ENCODE results near the gene SERINC2. TPM values are rescaled to one million over a fixed set of nuclear protein-coding genes. Genes with fewer than 3 reads are reported as not detected.
A peak's percentile ranks its signal among the peaks of the same experiment; 100 is the strongest.

SERINC2 gene
- total RNA-seq, 1 donor from 2014 or later: 23.2 TPM

- no peaks in the 10 kb centered on the region for H3K27me3 ChIP-seq (ENCODE audit: control insufficient read depth, insufficient read depth, low read length)
- TF ChIP-seq, protein P1, sequence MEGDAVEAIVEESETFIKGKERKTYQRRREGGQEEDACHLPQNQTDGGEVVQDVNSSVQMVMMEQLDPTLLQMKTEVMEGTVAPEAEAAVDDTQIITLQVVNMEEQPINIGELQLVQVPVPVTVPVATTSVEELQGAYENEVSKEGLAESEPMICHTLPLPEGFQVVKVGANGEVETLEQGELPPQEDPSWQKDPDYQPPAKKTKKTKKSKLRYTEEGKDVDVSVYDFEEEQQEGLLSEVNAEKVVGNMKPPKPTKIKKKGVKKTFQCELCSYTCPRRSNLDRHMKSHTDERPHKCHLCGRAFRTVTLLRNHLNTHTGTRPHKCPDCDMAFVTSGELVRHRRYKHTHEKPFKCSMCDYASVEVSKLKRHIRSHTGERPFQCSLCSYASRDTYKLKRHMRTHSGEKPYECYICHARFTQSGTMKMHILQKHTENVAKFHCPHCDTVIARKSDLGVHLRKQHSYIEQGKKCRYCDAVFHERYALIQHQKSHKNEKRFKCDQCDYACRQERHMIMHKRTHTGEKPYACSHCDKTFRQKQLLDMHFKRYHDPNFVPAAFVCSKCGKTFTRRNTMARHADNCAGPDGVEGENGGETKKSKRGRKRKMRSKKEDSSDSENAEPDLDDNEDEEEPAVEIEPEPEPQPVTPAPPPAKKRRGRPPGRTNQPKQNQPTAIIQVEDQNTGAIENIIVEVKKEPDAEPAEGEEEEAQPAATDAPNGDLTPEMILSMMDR (IDR thresholded peaks at IDR 0.05; ENCODE audit: insufficient read depth, low read length, severe bottlenecking): no peak
- peaks cover 7% of the 10 kb centered on the region for H3K36me3 ChIP-seq (ENCODE audit: control insufficient read depth, insufficient read depth, low read length)
- no peak for DNase-seq (ENCODE audit: low read depth)
- H3K4me3 ChIP-seq (ENCODE audit: low read depth, low read length): no peak overlapping the region
- FAIRE-seq: no peak
Observed at GRCh38 chr1:31412205-31412604, 808 bp upstream of the SERINC2 start.

DNA sequence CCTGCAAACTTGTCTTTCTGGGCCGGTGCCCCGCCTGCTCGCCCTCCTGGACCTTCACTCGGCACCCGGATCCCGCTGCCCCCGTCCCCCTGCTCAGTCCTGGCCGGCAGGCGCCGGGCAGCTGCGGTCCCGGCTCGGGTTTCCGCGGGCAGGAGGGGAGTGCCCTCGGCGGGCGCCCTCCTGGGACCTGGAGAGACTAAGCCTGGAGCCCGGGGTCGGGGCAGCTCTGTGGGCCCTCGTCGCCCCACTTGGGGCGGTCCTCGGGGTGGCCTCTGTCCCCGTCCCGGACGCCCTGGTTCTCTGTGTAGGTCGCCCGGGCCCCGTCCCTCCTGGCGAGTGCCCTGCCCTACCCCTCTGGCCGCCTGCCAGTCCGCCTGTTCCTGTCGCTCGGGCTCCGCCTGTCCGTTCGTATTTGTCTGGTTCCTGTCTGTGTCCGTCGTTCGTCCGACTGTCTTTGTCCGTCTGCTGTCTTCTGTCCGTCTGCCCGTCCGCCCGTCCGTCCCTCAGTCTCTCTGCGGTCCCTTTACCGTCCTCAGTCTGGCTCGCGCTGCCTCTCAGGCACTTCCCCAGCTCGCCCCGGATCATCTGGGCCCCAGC, 490 bp downstream of the SERINC2 start:
- H3K27me3 ChIP-seq (ENCODE audit: control insufficient read depth, insufficient read depth, low read length): no peaks in the 10 kb centered on the region
- peak overlapping the region; percentile 78 for H3K4me3 ChIP-seq (ENCODE audit: low read depth, low read length)
- no peak for DNase-seq (ENCODE audit: low read depth)
- peaks cover 9% of the 10 kb centered on the region for H3K36me3 ChIP-seq (ENCODE audit: control insufficient read depth, insufficient read depth, low read length)
- FAIRE-seq: peak; percentile 32
- TF ChIP-seq, protein P1 (IDR thresholded peaks at IDR 0.05; ENCODE audit: insufficient read depth, low read length, severe bottlenecking): no peak

GRCh38 chr1:31414980-31415370, 2.0 kb downstream of the SERINC2 start:
- Histone ChIP-seq H3K36me3 (ENCODE audit: control insufficient read depth, insufficient read depth, low read length) (peaks cover 13% of the 10 kb centered on the region), H3K4me3 (ENCODE audit: low read depth, low read length) (peak overlapping the region; percentile 78), H3K27me3 (ENCODE audit: control insufficient read depth, insufficient read depth, low read length) (no peaks in the 10 kb centered on the region)
- TF ChIP-seq, protein P1 (IDR thresholded peaks at IDR 0.05; ENCODE audit: insufficient read depth, low read length, severe bottlenecking): no peak
- peak; percentile 97 for FAIRE-seq
- DNase-seq (ENCODE audit: low read depth): peak; percentile 62

DNA sequence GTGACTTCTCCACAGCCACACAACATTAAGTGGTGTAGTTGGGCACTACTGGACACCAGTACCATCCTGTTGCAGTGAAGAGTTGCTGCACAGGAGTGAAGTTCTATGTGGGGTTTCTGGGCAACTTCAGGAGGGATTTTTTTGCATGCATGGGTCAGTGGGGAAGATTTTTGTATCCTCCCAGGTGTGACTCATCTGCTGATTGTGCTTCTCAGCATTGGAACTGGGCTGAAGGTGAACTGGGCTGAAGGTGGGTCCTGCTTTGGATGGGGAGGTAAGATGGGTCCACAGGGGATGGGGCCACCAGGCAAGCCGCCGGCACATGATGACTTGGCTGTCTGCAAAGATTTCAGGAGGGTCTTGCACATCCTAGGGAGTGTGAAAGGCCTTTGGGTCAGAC, 2.6 kb downstream of the SERINC2 start:
- DNase-seq (ENCODE audit: low read depth) (peak; percentile 54), FAIRE-seq (peak; percentile 55)
- Histone ChIP-seq H3K36me3 (ENCODE audit: control insufficient read depth, insufficient read depth, low read length) (peaks cover 13% of the 10 kb centered on the region), H3K4me3 (ENCODE audit: low read depth, low read length) (no peak overlapping the region), H3K27me3 (ENCODE audit: control insufficient read depth, insufficient read depth, low read length) (no peaks in the 10 kb centered on the region)
- TF ChIP-seq, protein P1 (IDR thresholded peaks at IDR 0.05; ENCODE audit: insufficient read depth, low read length, severe bottlenecking): no peak

DNA sequence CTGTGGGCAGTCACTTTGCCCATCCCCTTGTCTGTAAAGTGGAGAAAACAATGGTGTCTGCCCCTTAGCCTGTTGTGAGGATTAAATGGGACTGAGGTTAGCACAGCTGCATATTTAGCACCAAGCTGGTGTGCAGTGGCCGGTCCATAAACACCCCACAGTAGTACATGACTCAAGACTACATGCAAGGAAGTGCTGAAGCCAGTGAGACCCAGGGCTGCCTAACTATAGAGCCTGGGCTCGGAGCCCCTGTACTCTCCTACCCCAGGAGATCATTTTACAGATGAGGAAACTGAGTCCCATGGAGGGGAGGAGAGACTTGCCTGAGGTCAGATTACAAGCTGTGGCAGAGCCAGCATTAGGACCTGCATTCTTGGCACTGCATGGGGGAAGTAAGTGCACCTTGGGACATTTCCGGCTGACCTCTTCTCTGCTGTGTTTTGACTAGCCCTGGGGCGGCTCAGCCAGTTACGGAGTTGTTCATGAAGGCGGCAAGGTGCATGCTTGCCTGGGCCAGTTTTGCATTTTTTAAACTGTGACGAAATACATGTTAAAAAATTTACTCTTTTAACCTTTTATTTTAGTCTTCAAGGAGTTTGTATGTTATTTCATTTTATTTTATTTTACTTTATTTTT, 3.2 kb downstream of the SERINC2 start:
- peak; percentile 60 for FAIRE-seq
- H3K36me3 ChIP-seq (ENCODE audit: control insufficient read depth, insufficient read depth, low read length): peaks cover 13% of the 10 kb centered on the region
- TF ChIP-seq, protein P1 (IDR thresholded peaks at IDR 0.05; ENCODE audit: insufficient read depth, low read length, severe bottlenecking): no peak
- peak; percentile 79 for DNase-seq (ENCODE audit: low read depth)
- no peaks in the 10 kb centered on the region for H3K27me3 ChIP-seq (ENCODE audit: control insufficient read depth, insufficient read depth, low read length)
- no peak overlapping the region for H3K4me3 ChIP-seq (ENCODE audit: low read depth, low read length)

Data from bronchial epithelial cell (primary cell).